GM12878 (cell line): Measurements from ENCODE around the gene SLC25A13.

Experiments used
- EGR1 ChIP-seq, 2 experiments: IDR thresholded peaks; 1 replicate in 1 of 2; 2 replicates in 1 of 2; pipeline ENCODE4 v1.6.1; 2011 to 2012; ENCODE audit warnings: low read depth in 2 of 2, low read length in 2 of 2, borderline replicate concordance in 1 of 2, mild to moderate bottlenecking in 1 of 2, moderate library complexity in 1 of 2
- TAF1 ChIP-seq: IDR thresholded peaks from 2 replicates; pipeline ENCODE4 v1.6.1; 2011; ENCODE audit warnings: mild to moderate bottlenecking, low read depth, low read length, borderline replicate concordance
- YY1 ChIP-seq: IDR thresholded peaks from 2 replicates; pipeline ENCODE4 v1.6.1; 2011; ENCODE audit warnings: low read depth, mild to moderate bottlenecking, low read length

GRCh38 chr7:96266580-96266979 is 55.3 kb downstream of the SLC25A13 start:
- TF ChIP-seq TAF1 (no peak), EGR1 (IDR thresholded peaks at IDR 0.05; ENCODE audit: borderline replicate concordance in 1 of 2, low read depth in 2 of 2, low read length in 2 of 2) (no peak), YY1 (no peak)
